Bronchial epithelial cell (primary cell): Measurements from ENCODE around the gene PTRHD1. TPM values are rescaled to one million over a fixed set of nuclear protein-coding genes. Genes with fewer than 3 reads are reported as not detected.

ENCODE experiments used
- DNase-seq: peaks from one replicate; pipeline ENCODE4 v3.0.0-alpha.2; 2010; ENCODE audit warnings: low read depth
- FAIRE-seq: peaks from 2 replicates; lab custom pipeline; 2011; peaks lifted over from hg19 to GRCh38; lab: Jason Lieb, UNC
- H3K27me3 ChIP-seq: 2 replicates; pipeline ENCODE4 v1.5.1; 2011; ENCODE audit warnings: low read length; ENCODE audit not compliant: control insufficient read depth, insufficient read depth
- H3K36me3 ChIP-seq: 2 replicates; pipeline ENCODE4 v1.5.1; 2011; ENCODE audit warnings: low read length; ENCODE audit not compliant: control insufficient read depth, insufficient read depth
- H3K4me3 ChIP-seq: 2 replicates; pipeline ENCODE4 v1.5.1; 2011; ENCODE audit warnings: mild to moderate bottlenecking, low read depth, low read length, control low read depth
- CTCF ChIP-seq: IDR thresholded peaks from 2 replicates; pipeline ENCODE4 v1.5.1; 2011; ENCODE audit warnings: mild to moderate bottlenecking, moderate library complexity, low read length, control low read depth, inconsistent platforms; ENCODE audit not compliant: insufficient read depth, severe bottlenecking
- total RNA-seq: library from RNA; depleted of rRNA; stranded (reverse); fragments of >200 nt; gene quantifications from 2 replicates; pipeline ENCODE4 v1.2.1, GENCODE V29; 2014

Gene PTRHD1
- total RNA-seq, 1 donor from 2014 or later = 11.8 TPM

- Histone ChIP-seq H3K27me3 (no peaks in the 10 kb centered on the region), H3K36me3 (peaks cover 5% of the 10 kb centered on the region), H3K4me3 (no peak overlapping the region)
- FAIRE-seq = no peak
- no peak for DNase-seq
- no peak for TF ChIP-seq CTCF
Observed at GRCh38 chr2:24834733-24835395, 41.7 kb upstream of the PTRHD1 start.

- Histone ChIP-seq H3K4me3 (no peak overlapping the region), H3K36me3 (peaks cover 3% of the 10 kb centered on the region), H3K27me3 (no peaks in the 10 kb centered on the region)
- no peak for TF ChIP-seq CTCF
- no peak for DNase-seq
- FAIRE-seq = no peak
Observed at GRCh38 chr2:24833821-24834732, 40.9 kb upstream of the PTRHD1 start.

DNA sequence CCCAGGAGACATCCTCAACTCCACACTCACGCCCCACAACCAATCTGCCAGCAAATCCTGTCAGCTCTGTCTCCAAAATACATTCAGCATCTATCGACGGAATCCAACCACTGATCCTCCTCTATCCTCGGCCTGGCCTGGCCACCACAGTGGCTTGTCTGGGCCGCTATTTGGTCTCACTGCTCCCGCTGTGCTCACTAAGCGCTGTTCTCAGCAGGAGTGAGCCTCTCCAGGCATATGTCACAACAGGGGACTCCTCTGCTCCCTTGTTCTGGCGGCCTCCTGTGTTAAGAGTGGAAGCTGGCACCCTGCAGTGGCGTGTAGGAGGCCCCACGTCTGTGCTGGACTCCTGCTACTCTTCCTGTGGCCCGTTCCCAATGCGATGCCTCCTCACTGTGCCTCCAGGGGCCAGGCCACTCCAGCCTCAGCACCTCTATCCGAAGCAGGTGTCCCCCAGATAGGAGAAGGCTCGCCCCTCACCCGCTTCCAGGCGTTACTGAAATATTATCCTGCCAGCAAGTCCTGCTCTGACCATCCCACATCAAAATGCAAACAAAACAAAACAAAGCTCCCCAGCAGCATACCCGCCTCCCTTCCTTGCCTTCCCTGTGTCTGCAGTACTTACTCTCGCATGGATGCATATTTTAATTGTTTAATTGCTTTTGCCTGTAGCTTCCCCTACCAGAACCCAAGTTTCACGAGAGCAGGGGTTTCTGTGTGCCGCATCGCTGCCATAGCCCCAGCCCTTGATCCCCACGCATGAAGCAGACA is 39.9 kb upstream of the PTRHD1 start:
- Histone ChIP-seq H3K36me3 (peaks cover 3% of the 10 kb centered on the region), H3K4me3 (no peak overlapping the region), H3K27me3 (no peaks in the 10 kb centered on the region)
- peak; percentile 23 for FAIRE-seq
- TF ChIP-seq CTCF = no peak
- no peak for DNase-seq

DNA sequence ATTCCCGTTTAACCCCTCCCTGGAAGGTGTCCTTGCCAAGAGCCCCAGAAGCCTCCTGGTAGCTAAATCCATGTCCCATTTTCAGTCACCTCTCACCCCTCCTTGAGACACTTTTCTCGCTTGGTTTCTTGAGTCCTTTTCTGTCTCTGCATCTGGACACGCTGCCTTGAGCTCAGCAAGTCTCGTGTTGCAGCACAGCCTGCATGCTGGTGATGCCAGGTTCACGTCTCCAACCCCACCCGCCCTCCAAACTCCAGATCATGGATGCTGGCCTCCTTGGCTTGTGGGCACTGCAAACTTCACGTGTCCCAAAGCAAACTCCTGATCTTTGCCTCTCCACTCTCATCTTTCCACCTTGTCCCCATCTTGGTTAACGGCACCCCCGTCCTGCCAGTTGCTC is 39.3 kb upstream of the PTRHD1 start:
- DNase-seq (no peak), FAIRE-seq (peak; percentile 23)
- Histone ChIP-seq H3K27me3 (no peaks in the 10 kb centered on the region), H3K4me3 (no peak overlapping the region), H3K36me3 (peaks cover 3% of the 10 kb centered on the region)
- TF ChIP-seq CTCF = no peak

- Histone ChIP-seq H3K27me3 (no peaks in the 10 kb centered on the region), H3K4me3 (no peak overlapping the region), H3K36me3 (peaks cover 3% of the 10 kb centered on the region)
- TF ChIP-seq CTCF = no peak
- FAIRE-seq = no peak
- DNase-seq = no peak
Observed at GRCh38 chr2:24832073-24832461, 38.9 kb upstream of the PTRHD1 start.
